ENCODE results near the gene PMEL. TPM values are rescaled to one million over a fixed set of nuclear protein-coding genes. Genes with fewer than 3 reads are reported as not detected.

The PMEL gene
- total and polyA plus RNA-seq, 9 of the 15 experiments (the other 6 are each of a cell fraction or from before 2014, with no cell fraction given): 0.36 to 2.0 (median 0.98) TPM

- TF ChIP-seq ZC3H11A (IDR thresholded peaks at IDR 0.05; ENCODE audit: low read depth, low read length): no peak
- no peak; the same call in 1 of the 2 replicates for TF ChIP-seq NCOR1 (IDR thresholded peaks at IDR 0.05)
- TF ChIP-seq FOXJ2 (tag; IDR thresholded peaks at IDR 0.05): 0 out of 2 replicates have a peak, but pooled peaks have one; percentile 47
- peak; percentile 79; the same call in 1 of the 2 replicates for TF ChIP-seq NR2F6 (CRISPR knock-in tag; IDR thresholded peaks at IDR 0.05)
- TF ChIP-seq ZNF77 (CRISPR knock-in tag; IDR thresholded peaks at IDR 0.05): no peak
- TF ChIP-seq L3MBTL2 (IDR thresholded peaks at IDR 0.05): no peak
- TF ChIP-seq, protein P1, sequence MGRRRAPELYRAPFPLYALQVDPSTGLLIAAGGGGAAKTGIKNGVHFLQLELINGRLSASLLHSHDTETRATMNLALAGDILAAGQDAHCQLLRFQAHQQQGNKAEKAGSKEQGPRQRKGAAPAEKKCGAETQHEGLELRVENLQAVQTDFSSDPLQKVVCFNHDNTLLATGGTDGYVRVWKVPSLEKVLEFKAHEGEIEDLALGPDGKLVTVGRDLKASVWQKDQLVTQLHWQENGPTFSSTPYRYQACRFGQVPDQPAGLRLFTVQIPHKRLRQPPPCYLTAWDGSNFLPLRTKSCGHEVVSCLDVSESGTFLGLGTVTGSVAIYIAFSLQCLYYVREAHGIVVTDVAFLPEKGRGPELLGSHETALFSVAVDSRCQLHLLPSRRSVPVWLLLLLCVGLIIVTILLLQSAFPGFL (CRISPR knock-in tag; IDR thresholded peaks at IDR 0.05): no peak
- no peak for TF ChIP-seq ZNF174 (CRISPR knock-in tag; IDR thresholded peaks at IDR 0.05)
- TF ChIP-seq TAL1 (IDR thresholded peaks at IDR 0.05): no peak
- TF ChIP-seq ETS2 (tag; IDR thresholded peaks at IDR 0.05; ENCODE audit: borderline replicate concordance, poor library complexity, severe bottlenecking): no peak
- peak; percentile 88 for TF ChIP-seq NFYB (IDR thresholded peaks at IDR 0.05; ENCODE audit: extremely low read depth, insufficient read length)
- peak; percentile 12; the same call in 1 of the 2 replicates for TF ChIP-seq CBFA2T3 (IDR thresholded peaks at IDR 0.05)
- TF ChIP-seq, protein P2, sequence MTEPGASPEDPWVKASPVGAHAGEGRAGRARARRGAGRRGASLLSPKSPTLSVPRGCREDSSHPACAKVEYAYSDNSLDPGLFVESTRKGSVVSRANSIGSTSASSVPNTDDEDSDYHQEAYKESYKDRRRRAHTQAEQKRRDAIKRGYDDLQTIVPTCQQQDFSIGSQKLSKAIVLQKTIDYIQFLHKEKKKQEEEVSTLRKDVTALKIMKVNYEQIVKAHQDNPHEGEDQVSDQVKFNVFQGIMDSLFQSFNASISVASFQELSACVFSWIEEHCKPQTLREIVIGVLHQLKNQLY (CRISPR knock-in tag; conservative IDR thresholded peaks at IDR 0.05): no peak
- TF ChIP-seq, protein P3, sequence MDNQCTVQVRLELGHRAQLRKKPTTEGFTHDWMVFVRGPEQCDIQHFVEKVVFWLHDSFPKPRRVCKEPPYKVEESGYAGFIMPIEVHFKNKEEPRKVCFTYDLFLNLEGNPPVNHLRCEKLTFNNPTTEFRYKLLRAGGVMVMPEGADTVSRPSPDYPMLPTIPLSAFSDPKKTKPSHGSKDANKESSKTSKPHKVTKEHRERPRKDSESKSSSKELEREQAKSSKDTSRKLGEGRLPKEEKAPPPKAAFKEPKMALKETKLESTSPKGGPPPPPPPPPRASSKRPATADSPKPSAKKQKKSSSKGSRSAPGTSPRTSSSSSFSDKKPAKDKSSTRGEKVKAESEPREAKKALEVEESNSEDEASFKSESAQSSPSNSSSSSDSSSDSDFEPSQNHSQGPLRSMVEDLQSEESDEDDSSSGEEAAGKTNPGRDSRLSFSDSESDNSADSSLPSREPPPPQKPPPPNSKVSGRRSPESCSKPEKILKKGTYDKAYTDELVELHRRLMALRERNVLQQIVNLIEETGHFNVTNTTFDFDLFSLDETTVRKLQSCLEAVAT (IDR thresholded peaks at IDR 0.05): 0 out of 4 replicates have a peak, but pooled peaks of 1 of the 2 experiments have one; percentile 19
- TF ChIP-seq PURB (CRISPR knock-in tag; IDR thresholded peaks at IDR 0.05; ENCODE audit: low read depth): no peak
- no peak for TF ChIP-seq IRF9 (tag; IDR thresholded peaks at IDR 0.05)
- TF ChIP-seq ZNF785 (CRISPR knock-in tag; IDR thresholded peaks at IDR 0.05): no peak
- TF ChIP-seq, protein P4, sequence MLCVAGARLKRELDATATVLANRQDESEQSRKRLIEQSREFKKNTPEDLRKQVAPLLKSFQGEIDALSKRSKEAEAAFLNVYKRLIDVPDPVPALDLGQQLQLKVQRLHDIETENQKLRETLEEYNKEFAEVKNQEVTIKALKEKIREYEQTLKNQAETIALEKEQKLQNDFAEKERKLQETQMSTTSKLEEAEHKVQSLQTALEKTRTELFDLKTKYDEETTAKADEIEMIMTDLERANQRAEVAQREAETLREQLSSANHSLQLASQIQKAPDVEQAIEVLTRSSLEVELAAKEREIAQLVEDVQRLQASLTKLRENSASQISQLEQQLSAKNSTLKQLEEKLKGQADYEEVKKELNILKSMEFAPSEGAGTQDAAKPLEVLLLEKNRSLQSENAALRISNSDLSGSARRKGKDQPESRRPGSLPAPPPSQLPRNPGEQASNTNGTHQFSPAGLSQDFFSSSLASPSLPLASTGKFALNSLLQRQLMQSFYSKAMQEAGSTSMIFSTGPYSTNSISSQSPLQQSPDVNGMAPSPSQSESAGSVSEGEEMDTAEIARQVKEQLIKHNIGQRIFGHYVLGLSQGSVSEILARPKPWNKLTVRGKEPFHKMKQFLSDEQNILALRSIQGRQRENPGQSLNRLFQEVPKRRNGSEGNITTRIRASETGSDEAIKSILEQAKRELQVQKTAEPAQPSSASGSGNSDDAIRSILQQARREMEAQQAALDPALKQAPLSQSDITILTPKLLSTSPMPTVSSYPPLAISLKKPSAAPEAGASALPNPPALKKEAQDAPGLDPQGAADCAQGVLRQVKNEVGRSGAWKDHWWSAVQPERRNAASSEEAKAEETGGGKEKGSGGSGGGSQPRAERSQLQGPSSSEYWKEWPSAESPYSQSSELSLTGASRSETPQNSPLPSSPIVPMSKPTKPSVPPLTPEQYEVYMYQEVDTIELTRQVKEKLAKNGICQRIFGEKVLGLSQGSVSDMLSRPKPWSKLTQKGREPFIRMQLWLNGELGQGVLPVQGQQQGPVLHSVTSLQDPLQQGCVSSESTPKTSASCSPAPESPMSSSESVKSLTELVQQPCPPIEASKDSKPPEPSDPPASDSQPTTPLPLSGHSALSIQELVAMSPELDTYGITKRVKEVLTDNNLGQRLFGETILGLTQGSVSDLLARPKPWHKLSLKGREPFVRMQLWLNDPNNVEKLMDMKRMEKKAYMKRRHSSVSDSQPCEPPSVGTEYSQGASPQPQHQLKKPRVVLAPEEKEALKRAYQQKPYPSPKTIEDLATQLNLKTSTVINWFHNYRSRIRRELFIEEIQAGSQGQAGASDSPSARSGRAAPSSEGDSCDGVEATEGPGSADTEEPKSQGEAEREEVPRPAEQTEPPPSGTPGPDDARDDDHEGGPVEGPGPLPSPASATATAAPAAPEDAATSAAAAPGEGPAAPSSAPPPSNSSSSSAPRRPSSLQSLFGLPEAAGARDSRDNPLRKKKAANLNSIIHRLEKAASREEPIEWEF (CRISPR knock-in tag; IDR thresholded peaks at IDR 0.05): no peak
- no peak for TF ChIP-seq BRD9 (IDR thresholded peaks at IDR 0.05; ENCODE audit: low read depth, partially characterized antibody)
These were observed 31.1 kb upstream of the PMEL start, which contains the start of gene SUOX (continued) for GRCh38 chr12:55996715-55997534.
